Tibial nerve (tissue), 3 donors: ENCODE measurements around the gene OR52W1.

Experiments
- CTCF ChIP-seq, 5 experiments: fragments of 200-600 bp in 3 of 5; fragments of 450-650 bp in 2 of 5; sonication (generic) in 3 of 5; IDR thresholded peaks; one replicate each; pipeline ENCODE4 v1.5.1; 2016 to 2019; ENCODE audit warnings: antibody characterized with exemption in 5 of 5, mild to moderate bottlenecking in 3 of 5, moderate library complexity in 2 of 5
- POLR2A ChIP-seq, 2 donors: fragments of 450-650 bp; IDR thresholded peaks; one replicate each; pipeline ENCODE4 v1.6.1; 2017; ENCODE audit warnings: antibody characterized with exemption in 2 of 2, mild to moderate bottlenecking in 2 of 2, moderate library complexity in 2 of 2

GRCh38 chr11:6205366-6205765, 6.3 kb downstream of the OR52W1 start, which contains the start of gene C11orf42:
- TF ChIP-seq POLR2A (IDR thresholded peaks at IDR 0.05) (no peak), CTCF (IDR thresholded peaks at IDR 0.05) (no peak)
